Rectal smooth muscle tissue (tissue), 1 donor: ENCODE data around the gene ZNF787.

Experiments
- H3K27ac ChIP-seq: one replicate; pipeline ENCODE4 v1.7.0; 2013; ENCODE audit warnings: low read depth, low read length, inconsistent platforms
- H3K27me3 ChIP-seq: one replicate; pipeline ENCODE4 v1.7.0; 2013; ENCODE audit warnings: low read length; ENCODE audit not compliant: control insufficient read depth, insufficient read depth
- H3K36me3 ChIP-seq: one replicate; pipeline ENCODE4 v1.7.0; 2013; ENCODE audit warnings: low read length; ENCODE audit not compliant: control insufficient read depth, insufficient read depth
- H3K4me1 ChIP-seq: one replicate; pipeline ENCODE4 v1.7.0; 2013; ENCODE audit warnings: low read length; ENCODE audit not compliant: control insufficient read depth, insufficient read depth
- H3K4me3 ChIP-seq: one replicate; pipeline ENCODE4 v1.7.0; 2013; ENCODE audit warnings: low read length
- H3K9ac ChIP-seq: one replicate; pipeline ENCODE4 v1.7.0; 2013; ENCODE audit warnings: low read length

Gene ZNF787

DNA sequence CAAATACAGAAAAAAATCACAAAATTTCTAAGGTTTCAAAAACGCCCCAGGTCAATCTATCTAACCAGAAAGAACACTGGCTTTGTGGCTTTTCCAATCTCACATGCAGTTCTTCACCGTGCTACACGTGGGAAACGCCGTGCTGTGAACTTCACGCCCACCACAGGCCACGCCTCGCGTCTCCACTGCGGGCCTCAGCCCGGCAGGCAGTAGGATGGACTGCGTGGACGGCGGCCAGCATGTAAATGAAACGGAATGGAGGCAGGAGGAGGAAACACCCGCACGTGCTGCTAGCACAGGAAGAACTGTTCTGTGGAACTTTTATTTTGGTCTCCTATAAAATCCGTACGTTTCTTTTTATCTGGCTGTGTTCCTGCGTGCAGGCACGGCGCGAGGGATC, 23.8 kb downstream of the ZNF787 start:
- H3K4me1 ChIP-seq = no peaks in the 10 kb centered on the region
- no peak overlapping the region for H3K27ac ChIP-seq
- H3K36me3 ChIP-seq = peaks cover 24% of the 10 kb centered on the region
- no peak overlapping the region for H3K4me3 ChIP-seq
- H3K9ac ChIP-seq = no peak overlapping the region
- H3K27me3 ChIP-seq = no peaks in the 10 kb centered on the region

- no peaks in the 10 kb centered on the region for H3K27me3 ChIP-seq
- H3K27ac ChIP-seq = no peak overlapping the region
- H3K4me1 ChIP-seq = no peaks in the 10 kb centered on the region
- H3K36me3 ChIP-seq = peaks cover 21% of the 10 kb centered on the region
- H3K4me3 ChIP-seq = no peak overlapping the region
- no peak overlapping the region for H3K9ac ChIP-seq
Observed at GRCh38 chr19:56096665-56097064, 24.4 kb downstream of the ZNF787 start.

- Histone ChIP-seq H3K9ac (no peak overlapping the region), H3K36me3 (peaks cover 17% of the 10 kb centered on the region), H3K27ac (no peak overlapping the region)
Observed at GRCh38 chr19:56094449-56094848, 26.6 kb downstream of the ZNF787 start.

GRCh38 chr19:56092685-56093631, 28.1 kb downstream of the ZNF787 start:
- H3K9ac ChIP-seq = no peak overlapping the region
- H3K36me3 ChIP-seq = peaks cover 15% of the 10 kb centered on the region
- no peak overlapping the region for H3K27ac ChIP-seq
- no peaks in the 10 kb centered on the region for H3K4me1 ChIP-seq
- no peak overlapping the region for H3K4me3 ChIP-seq
- H3K27me3 ChIP-seq = no peaks in the 10 kb centered on the region

More at GRCh38 chr19:56094449-56094848, 26.6 kb downstream of the ZNF787 start:
- H3K4me1 ChIP-seq = no peaks in the 10 kb centered on the region
- no peaks in the 10 kb centered on the region for H3K27me3 ChIP-seq
- H3K4me3 ChIP-seq = no peak overlapping the region

- H3K9ac ChIP-seq = no peak overlapping the region
- no peaks in the 10 kb centered on the region for H3K4me1 ChIP-seq
- H3K27me3 ChIP-seq = no peaks in the 10 kb centered on the region
- no peak overlapping the region for H3K4me3 ChIP-seq
- peaks cover 8% of the 10 kb centered on the region for H3K36me3 ChIP-seq
- H3K27ac ChIP-seq = no peak overlapping the region
Observed at GRCh38 chr19:56091751-56092546, 29.1 kb downstream of the ZNF787 start.

GRCh38 chr19:56091066-56091490, 30.0 kb downstream of the ZNF787 start:
- no peaks in the 10 kb centered on the region for H3K27me3 ChIP-seq
- H3K4me1 ChIP-seq = no peaks in the 10 kb centered on the region
- H3K9ac ChIP-seq = no peak overlapping the region
- no peak overlapping the region for H3K27ac ChIP-seq
- H3K4me3 ChIP-seq = no peak overlapping the region
- H3K36me3 ChIP-seq = peaks cover 8% of the 10 kb centered on the region

- no peak overlapping the region for H3K4me3 ChIP-seq
- H3K9ac ChIP-seq = no peak overlapping the region
- no peak overlapping the region for H3K27ac ChIP-seq
- H3K27me3 ChIP-seq = no peaks in the 10 kb centered on the region
- H3K4me1 ChIP-seq = no peaks in the 10 kb centered on the region
- H3K36me3 ChIP-seq = peaks cover 12% of the 10 kb centered on the region
Observed at GRCh38 chr19:56089344-56089743, 31.8 kb downstream of the ZNF787 start.

GRCh38 chr19:56088497-56089215, 32.4 kb downstream of the ZNF787 start:
- Histone ChIP-seq H3K4me1 (no peaks in the 10 kb centered on the region), H3K4me3 (no peak overlapping the region), H3K9ac (no peak overlapping the region), H3K27me3 (no peaks in the 10 kb centered on the region), H3K27ac (no peak overlapping the region), H3K36me3 (peaks cover 12% of the 10 kb centered on the region)

DNA sequence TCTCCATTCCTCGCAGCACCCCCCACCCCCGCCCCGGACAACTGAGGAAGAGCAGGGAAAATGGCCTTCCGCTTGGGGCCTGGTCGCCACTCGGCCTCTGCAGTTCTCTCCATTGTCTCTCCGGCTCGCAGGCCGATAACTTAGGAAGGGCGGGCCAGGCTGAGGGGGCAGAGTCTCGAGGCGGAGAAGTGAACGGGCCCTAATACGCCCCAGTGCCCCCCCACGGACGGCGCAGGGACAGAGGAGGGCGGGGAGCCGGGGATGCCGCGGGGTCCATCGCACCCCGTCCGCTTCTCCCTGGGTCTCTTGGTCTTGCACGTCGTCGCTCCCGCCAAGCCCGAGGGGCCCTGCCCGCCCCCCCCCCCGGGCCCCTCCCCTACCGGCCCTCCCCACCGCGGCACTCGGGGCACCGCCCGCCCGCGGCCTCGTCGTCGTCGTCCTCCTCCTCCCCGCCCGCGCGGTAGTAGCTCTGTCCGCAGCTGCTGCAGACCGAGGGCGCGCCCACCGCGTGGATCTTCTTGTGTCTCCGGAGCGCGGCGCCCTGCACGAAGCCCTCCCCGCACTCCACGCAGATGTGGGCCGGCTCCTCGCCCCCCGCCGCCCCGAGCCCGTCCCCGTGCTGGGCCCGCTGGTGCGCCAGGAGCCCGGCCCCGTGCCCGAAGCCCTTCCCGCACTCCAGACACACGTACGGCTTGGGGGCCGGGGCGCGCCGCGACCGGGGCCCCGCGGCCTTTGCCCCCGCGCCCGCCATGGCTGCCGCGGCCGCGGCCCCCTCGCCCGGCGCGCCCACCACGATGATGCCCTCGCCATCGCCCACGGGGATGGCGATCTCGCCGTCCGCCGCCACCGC, 33.2 kb downstream of the ZNF787 start:
- no peak overlapping the region for H3K9ac ChIP-seq
- no peaks in the 10 kb centered on the region for H3K27me3 ChIP-seq
- peaks cover 9% of the 10 kb centered on the region for H3K36me3 ChIP-seq
- no peak overlapping the region for H3K27ac ChIP-seq
- H3K4me1 ChIP-seq = no peaks in the 10 kb centered on the region
- H3K4me3 ChIP-seq = no peak overlapping the region

DNA sequence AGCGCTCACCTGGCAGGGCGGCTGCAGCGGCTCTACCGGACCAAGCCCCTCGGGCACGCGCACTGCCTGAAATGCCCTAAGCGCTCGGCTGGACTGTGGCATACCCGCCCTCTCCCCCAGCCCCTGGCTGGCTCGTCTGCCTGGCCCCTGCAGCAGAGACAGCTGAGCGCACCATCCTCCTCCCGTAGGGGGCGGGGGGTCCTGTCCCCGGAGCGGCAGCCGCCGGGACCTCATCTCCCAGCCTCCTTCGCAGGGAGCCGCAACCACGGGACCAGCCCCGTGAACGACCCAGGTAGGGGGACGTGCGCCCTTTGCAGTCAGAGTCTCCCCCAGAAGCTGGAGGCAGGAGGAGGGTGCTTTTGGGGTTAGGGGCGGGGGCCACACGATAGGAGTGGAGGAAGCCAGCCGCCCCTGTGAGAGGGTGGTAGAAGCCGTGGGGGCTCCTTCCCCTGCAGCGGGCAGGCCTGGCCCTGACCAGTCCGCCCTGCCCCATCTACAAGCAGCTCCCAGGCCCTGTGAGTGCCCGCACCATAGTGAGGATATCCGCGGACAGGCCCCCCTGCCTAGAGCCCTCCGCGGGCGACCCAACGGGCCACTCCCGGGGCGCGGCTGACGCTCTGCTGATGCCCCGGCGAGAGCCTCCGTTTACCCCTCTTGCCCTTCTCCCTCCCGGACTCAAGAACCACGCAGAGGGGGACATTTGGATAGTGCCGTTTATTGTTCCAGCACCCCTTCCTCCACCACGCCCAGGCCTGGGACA, 34.2 kb downstream of the ZNF787 start:
- Histone ChIP-seq H3K27me3 (no peaks in the 10 kb centered on the region), H3K9ac (no peak overlapping the region), H3K4me1 (no peaks in the 10 kb centered on the region), H3K27ac (no peak overlapping the region), H3K4me3 (no peak overlapping the region), H3K36me3 (peaks cover 9% of the 10 kb centered on the region)
